HG03469 (cell line): ENCODE data around the gene ZC3H6.

Experiments used
- ATAC-seq: cut with Tn5 transposase; IDR thresholded peaks from one replicate; pipeline ENCODE4 v1.9.1; 2021; ENCODE audit warnings: mild to moderate bottlenecking, moderate library complexity, moderate number of reproducible peaks; ENCODE audit not compliant: unreplicated experiment

The ZC3H6 gene, protein sequence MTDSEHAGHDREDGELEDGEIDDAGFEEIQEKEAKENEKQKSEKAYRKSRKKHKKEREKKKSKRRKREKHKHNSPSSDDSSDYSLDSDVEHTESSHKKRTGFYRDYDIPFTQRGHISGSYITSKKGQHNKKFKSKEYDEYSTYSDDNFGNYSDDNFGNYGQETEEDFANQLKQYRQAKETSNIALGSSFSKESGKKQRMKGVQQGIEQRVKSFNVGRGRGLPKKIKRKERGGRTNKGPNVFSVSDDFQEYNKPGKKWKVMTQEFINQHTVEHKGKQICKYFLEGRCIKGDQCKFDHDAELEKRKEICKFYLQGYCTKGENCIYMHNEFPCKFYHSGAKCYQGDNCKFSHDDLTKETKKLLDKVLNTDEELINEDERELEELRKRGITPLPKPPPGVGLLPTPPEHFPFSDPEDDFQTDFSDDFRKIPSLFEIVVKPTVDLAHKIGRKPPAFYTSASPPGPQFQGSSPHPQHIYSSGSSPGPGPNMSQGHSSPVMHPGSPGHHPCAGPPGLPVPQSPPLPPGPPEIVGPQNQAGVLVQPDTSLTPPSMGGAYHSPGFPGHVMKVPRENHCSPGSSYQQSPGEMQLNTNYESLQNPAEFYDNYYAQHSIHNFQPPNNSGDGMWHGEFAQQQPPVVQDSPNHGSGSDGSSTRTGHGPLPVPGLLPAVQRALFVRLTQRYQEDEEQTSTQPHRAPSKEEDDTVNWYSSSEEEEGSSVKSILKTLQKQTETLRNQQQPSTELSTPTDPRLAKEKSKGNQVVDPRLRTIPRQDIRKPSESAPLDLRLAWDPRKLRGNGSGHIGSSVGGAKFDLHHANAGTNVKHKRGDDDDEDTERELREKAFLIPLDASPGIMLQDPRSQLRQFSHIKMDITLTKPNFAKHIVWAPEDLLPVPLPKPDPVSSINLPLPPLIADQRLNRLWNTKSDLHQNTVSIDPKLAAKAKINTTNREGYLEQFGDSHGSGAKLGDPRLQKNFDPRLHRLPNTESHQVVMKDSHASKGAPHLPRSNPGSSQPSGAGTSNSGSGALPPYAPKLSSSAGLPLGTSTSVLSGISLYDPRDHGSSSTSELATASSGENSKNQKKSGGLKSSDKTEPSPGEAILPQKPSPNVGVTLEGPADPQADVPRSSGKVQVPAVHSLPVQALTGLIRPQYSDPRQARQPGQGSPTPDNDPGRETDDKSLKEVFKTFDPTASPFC

DNA sequence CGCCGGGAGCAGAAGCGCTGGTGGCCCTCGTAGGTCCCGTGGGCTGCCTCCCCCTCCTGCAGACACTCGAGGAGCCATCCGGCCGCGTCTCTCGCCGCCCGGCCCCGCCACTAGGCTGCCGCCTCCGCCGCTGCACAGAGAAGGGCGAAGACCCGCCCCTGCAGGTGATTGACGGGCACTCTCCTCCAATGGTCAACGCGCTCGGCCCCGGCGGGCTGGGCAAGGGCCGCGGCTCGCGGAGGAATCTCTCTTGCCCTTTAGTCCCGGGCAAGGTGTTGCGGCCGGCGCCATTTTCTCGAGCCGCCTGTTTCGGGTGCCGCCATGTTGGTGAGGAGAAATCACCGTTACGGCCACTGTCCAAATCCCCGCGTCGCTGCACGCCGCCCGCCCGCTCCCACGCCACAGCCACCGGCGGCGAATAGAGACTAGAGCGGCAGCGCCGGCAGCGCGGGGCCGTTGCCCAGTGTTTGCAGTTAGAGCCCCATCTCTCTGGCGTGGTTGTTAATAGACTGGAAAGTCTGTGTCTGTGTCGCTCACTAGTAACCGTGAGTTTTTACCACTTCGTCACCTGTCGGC lies at the start of gene ZC3H6:
TSS of gene ZC3H6 (plus strand) at position 287 of the 576 bp plus-strand sequence. CDS start 398 bp downstream, outside the sequence.
- peak; percentile 91 for ATAC-seq

DNA sequence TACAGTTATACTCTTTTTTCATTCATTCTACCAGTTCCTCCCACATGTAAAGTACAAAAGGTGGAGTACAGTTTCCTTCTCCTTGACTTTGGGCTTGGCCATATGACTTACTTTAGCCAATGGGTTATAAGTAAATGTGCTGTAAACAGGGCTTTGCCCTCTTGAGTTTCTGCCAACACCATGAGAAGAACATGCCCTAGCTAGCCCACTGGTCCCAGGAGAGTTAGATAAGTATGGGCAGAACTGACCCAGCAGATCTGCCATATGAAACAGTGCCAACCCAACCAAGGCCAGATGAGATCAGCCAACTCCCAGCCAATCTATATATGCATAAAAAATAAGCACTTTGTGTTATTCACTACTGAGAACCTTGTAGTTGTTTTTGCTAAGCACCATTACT lies 46.0 kb upstream of the ZC3H6 start:
- no peak for ATAC-seq

DNA sequence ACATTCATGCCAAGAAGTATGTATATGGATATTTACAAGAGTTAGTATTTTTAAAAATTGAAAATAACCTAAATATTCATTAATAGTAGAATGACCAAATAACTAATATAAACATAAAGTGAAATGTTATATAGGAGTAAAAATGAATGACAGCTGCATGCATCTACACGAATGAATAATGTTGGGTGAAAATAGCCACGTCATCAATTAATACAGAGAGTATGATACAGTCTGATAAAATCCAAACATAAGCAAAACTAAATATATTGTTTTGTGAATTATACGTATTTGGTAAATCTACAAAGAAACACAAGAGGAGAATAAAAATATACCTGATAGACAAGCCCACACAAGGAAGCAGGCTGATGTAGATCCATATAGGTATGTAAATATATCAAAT lies 45.0 kb upstream of the ZC3H6 start:
- ATAC-seq, result no peak

DNA sequence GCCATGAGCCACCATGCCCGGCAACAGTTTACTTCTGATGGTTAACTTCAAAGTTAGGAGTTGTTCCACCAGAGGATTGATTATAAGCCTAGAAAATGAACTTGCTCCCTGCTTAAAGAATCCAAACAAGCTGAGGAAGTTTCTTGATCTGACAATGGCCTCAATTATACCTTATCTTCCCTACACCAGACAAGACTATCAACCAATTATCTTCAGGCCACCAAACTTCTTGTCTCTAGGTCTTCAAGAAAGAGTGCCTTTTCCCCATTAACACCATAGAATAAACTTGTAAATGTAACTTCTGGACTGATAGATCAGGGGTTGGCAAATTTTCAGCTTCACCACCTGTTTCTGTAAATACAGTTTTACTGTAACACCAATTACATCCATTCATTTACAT lies 35.5 kb upstream of the ZC3H6 start:
- no peak for ATAC-seq

DNA sequence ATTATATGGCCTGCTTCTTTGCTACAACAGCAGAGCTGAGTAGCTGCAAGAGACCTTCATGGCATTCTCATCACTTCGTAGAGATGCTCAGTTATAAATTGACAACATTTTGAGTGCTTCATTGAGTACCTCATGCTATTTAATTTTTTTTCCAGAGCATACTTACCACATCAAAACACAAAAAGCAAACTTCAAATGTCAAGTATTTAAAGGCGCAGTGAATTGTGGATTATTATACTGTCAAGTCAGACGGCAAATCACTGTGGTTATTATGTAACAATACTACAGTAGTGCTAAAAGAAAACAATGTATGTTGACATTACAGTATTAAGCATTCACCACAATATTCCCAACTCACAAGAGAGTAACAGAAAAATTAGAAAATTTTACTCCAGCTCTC lies 33.0 kb upstream of the ZC3H6 start:
- no peak for ATAC-seq

DNA sequence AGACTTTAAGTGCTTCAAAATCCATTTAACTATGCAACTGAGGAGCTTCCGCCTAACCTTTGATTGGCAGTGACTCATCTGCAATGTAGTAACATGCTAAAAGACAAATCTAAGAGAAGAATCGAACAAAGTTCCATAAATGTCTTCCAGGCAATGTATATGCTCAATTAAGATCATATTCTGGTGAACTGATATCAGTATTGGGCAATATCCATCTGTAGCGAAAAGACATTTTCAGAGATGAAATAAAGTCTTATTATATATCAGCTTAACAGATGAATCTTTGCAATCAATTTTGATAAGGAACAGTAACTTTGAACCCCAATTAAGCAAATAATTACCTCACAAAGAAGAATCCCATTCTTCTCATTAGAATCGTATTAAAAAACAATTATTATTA lies 32.2 kb upstream of the ZC3H6 start:
- no peak for ATAC-seq

DNA sequence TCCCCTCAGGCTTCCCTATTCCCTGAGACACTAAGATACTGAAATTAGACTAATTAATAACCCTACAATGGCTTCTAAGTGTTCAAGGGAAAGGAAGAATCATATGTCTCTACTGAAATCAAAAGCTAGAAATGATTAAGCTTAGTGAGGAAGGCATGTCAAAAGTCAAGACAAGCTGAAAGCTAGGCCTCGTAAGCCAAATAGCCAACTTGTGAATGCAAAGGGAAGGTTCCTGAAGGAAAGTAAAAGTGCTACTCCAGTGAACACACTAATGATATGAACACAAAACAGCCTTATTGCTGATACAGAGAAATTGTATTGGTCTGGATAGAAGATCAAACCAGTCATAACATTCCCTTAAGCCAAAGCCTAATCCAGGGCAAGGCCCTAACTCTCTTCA lies 30.5 kb upstream of the ZC3H6 start:
- ATAC-seq, result no peak

DNA sequence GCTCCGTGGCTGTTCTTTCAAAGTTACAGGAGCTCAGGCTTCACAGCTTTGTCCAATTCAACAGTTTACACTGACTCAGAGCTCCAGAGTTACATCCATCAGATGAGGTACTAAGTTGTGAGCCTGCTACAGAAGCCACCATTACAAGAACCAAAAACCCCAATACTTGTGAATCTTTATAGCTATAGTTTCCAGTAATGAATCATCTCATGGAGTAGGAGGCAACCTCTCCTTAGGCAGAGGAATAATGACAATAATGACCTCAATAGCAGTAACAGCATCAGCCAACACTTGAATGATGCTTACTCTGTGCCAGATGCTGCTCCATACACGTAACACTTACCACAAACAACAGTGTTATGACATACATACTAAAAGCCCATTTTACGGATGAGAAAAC lies 24.1 kb upstream of the ZC3H6 start:
- no peak for ATAC-seq

DNA sequence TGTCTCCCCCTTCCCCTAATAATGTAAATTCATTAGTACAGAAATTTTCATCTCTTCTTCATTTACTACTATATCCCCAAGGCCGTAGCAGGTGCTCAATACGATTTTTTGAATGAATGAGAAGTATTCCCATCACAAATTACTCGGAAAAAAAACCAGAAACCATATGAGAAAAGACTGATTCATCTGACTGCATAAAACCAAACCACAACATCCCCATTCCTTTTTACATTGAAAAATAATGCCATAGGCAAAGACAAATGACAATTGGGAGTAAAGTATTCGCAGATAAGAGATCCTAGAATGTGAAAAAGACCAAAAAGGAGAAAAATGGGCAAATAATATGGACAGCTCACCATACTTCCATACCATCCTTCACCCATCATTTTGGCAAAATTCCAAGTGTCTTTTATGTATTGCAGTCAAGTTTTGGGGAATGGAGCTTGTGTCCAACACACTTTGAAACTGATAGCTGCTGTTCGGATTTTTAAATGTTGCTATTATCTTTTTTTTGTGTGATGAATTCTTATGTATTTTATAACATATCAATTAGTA lies 22.1 kb upstream of the ZC3H6 start:
- ATAC-seq, result no peak

DNA sequence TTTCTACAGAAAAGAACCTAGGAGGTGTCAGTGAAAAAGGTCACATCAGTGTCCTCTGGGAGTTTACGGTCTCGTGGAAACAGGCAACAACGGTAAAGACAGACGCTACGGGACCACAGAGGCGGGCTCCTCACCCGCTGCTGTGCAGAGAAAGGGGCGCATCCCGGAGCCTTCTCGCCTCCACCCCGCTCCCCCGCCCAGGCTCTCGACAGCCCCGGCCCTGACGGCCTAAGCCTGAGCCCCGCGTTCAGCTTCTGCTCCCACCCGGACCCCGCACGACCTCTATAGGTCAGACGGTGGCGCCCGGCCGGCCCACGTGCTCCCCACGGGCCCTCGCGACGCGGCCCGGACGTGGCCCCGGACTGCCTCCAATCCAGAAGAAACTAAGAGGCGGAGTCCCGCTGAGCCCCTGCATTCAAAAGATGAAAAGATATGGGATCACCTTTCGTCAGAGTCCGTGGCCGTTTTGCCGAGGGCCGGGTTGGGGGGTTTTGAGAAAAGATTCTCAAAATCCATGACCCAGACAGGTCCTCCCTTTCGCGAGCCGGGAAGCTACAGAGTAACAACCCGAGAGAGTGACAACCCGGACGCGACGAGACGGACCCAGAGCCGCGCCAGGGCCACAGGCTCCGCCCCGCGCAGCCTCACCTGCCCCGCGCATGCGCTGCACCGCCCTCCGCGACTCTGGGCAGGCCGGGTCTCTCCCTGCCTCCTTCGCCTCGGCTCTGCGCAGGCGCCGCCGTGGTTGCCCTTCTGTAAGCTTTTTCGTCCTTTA lies 20.7 kb upstream of the ZC3H6 start, which contains the start of gene ZC3H8:
TSS of gene ZC3H8 (minus strand) at position 577 of the 775 bp plus-strand sequence. CDS start at position 516, 61 bp downstream.
- peak; percentile 81 for ATAC-seq

DNA sequence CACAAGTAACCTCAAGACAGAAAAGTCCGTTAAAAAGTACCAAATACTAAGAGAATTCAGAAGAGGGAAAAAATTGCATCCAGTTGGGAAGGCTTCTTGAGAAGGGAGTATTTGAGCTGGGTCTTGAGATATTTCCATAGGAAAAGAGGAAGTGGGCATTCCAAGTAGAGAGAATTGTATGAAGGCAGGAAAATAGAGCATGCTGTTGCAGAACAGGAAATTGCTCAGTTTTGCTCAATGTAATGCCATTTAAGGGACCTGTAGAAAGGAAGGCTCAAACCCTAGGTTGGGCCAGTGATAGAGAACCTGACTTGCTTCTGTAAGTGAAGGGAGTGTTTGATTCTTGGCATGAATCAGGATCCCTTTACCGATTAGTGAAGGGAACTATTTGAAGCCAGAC lies 19.5 kb upstream of the ZC3H6 start:
- no peak for ATAC-seq

DNA sequence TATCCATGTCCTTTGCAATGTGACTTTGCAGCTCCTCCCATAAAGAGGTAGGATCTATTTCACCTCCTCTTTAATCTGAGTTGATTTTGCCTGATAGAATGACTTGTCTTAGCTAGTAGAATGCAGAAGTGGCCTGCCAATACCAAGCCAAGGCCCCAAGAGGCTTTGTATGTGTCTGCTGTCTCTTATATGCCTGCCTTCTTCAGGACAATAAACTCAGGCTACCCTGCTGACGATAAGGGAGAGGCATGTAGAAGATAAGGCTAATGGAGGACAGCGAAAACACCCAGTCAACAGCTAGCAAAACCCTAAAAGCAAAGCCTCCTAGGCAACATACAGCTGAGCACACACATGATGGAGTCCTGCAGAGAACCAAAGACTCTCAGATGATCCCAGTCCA lies 18.7 kb upstream of the ZC3H6 start:
- no peak for ATAC-seq

DNA sequence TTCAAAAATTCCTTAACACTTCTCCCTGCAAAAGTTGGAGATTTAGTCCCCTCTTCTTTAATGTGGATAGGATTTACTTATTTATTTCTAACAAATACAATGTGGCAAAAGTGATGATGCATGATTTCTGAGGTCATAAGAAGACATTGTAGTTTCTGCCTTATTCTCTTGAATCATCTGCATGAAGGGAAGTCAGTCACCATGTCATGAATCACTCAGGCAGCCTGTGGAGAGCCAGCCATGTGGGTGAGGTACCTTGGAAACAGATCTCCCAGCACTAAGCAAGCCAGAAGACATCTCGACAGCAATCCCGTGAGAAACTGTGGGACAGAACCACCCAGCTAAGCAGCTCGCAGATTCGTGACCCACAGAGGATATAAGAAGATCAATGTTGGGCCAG lies 17.8 kb upstream of the ZC3H6 start:
- ATAC-seq, result no peak

DNA sequence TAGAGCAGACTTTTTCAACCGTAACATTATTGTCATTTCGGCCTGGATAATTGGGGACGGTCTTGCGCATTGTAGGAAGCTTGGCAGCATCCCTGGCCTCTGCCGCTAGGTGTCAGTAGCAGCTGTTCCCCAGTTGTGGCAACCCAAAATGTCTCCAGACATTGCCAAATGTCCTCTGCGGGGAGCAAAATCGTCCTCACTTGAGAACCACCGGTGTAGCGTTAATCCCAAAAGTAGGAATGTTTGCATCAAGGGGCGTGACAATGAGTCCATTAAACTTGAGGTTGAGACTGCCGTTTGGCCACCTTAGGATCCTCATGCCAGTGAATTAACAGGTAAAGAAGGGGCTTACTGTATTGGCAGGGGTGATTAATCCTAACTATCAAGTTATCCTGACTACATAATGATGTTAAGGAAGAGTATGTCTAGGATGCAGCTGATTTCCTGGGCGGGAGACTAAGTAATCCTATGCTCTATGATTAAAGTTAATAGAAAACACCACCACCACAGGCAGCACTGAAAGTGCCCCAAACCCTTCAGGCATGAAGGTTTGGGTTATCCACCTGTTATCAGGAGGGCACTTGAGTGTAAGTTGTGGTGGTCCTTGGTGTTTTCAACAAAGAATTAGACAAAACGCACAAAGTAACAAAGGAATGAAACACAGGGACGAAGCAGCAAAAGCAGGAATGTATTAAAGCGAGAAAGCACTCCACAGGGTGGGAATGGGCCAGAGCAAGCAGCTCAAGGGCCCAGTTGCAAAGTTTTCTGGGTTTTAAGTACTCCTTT lies 15.7 kb upstream of the ZC3H6 start:
- ATAC-seq, result no peak

DNA sequence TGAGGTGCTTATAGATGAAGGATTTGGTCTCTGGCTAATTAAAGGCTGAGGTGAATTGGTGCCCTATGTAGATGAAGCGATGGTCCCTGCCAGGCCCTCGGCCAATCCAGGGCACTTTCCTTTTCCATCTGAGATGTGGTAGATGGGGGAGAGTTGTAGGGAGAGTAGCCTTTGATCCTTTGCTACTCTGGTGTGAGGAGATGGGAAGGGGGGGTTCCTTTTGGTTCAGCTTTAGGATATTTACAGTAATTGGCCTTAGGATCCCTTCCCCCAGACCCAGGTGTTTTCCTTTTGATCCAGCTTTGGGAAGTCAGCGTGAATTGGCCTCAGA lies 15.1 kb upstream of the ZC3H6 start:
- no peak for ATAC-seq

DNA sequence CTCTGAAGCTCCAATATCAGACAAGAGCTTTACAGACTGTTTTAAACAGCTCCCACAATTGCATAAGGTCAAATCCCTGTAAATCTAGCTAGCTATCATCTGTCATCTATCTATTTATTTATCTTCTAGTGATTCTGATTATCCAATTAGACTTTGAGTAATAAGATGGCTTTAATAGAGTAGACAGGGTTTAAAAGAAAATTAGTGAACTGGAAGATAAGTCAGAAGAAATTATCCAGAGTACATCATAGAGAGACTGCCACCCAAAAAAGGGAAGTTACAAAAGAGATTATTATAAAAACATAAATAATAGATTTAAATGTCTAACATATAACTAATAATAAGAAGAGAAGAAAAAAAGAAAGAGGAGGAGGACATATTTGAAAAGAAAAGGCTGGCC lies 12.5 kb upstream of the ZC3H6 start:
- no peak for ATAC-seq

DNA sequence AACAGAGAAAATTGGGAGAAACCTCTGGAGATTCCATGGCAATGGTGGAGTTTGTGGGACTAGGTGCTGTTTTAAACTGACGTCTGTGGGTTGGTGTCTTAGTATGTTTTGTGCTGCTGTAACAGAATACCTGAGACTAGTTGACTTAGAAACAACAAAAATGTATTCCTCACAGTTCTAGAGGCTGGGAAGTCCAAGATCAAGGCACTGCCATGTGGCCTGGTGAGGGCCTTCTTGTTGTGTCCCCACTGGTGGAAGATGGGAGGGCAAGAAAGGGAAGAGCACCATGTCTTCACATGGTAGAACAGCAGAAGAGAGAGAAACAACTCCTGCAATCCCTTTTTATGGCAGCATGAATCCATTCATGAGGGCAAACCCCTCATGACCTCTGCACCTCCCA lies 6.8 kb upstream of the ZC3H6 start:
- ATAC-seq, result no peak

DNA sequence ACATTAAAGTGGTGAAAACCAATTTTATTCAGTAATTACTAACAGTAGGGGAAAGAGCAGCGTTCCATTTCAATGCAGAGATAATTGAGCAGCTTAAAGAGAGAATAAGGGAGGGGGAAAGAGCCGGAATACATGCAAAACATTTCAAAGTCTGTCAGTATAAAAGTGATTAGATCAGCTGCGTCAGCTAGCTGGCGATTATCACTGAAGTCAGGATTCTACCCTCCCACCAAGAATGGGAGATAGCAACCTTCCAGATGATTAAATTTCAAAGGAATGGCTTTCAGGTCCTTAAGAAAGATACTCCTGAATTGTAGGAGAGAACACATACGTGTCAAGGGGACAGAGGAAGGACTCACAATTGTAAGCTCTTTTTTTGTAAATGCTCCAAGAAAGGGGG lies 2.7 kb upstream of the ZC3H6 start:
- no peak for ATAC-seq

DNA sequence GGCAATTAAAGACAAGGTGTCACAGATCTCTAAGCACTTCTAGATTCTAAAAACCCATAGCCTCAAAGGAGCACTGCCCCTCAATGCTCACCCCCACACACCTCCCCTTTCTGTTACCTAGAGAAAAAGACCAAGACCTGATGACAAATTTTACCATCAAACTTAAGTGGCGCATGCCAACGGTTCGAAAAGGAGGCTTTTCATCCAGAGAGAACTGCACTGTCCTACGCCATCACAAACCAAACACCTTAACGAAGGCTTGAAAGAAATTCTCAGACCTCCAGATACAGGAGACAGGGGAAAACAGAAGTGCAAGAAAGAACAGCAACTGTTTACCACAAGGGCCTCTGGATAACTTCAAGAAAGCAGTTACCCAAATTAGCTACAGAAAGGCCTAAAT lies 2.0 kb upstream of the ZC3H6 start:
- no peak for ATAC-seq
